ENCODE data around the gene LEP. TPM values are rescaled to one million over a fixed set of nuclear protein-coding genes. Genes with fewer than 3 reads are reported as not detected.
"Not testable (repeated sequence)": the region's sequence is repeated elsewhere in the genome, so short reads cannot be mapped to it uniquely, and the experiment has no call there.

Gene LEP
- total RNA-seq, 4 donors from 2014 or later = 0.27 TPM; not detected in 3

DNA sequence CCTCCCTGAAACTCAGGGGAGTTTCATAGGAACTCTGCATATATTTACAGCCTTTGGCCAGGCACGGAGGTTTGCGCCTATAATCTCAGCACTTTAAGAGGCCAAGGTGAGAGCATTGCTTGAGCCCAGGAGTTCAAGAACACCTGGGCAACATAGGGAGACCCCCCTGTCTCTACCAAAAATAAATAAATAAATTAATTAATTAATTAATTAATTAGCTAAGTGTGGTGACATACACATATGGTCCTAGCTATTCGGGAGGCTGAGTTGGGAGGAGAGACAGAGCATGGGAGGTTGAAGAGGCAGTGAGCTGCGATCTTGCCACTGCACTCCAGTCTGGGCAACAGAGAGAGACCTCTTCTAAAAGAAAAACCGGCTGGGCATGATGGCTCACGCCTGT lies 9.4 kb upstream of the LEP start:
- DNase-seq = no peak
- no peaks in the 10 kb centered on the region for H3K27me3 ChIP-seq
- no peak overlapping the region for H3K27ac ChIP-seq
- no peaks in the 10 kb centered on the region for H3K9me3 ChIP-seq
- TF ChIP-seq, protein P1, sequence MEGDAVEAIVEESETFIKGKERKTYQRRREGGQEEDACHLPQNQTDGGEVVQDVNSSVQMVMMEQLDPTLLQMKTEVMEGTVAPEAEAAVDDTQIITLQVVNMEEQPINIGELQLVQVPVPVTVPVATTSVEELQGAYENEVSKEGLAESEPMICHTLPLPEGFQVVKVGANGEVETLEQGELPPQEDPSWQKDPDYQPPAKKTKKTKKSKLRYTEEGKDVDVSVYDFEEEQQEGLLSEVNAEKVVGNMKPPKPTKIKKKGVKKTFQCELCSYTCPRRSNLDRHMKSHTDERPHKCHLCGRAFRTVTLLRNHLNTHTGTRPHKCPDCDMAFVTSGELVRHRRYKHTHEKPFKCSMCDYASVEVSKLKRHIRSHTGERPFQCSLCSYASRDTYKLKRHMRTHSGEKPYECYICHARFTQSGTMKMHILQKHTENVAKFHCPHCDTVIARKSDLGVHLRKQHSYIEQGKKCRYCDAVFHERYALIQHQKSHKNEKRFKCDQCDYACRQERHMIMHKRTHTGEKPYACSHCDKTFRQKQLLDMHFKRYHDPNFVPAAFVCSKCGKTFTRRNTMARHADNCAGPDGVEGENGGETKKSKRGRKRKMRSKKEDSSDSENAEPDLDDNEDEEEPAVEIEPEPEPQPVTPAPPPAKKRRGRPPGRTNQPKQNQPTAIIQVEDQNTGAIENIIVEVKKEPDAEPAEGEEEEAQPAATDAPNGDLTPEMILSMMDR (IDR thresholded peaks at IDR 0.05) = no peak
- TF ChIP-seq POLR2A (IDR thresholded peaks at IDR 0.05) = no peak
- no peak overlapping the region for H3K4me3 ChIP-seq
- no peaks in the 10 kb centered on the region for H3K36me3 ChIP-seq
- H3K4me1 ChIP-seq = no peaks in the 10 kb centered on the region

DNA sequence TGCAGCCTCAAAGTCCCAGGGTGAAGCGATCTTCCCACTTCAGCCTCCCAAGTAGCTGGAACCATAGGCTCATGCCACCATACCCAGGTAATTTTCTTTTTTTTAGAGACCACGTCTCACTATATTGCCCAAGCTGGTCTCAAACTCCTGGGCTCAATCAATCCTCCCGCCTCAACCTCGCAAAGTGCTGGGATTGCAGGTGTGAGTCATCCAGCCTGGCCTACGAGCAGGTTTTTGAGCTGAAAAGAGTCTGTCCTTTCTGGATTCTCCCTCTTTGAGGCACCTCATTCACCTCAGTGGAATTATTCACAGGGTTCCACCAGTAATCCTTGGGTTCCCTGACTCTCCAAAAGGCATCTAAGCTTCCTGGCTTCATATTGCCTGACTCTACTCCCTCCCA lies 7.6 kb upstream of the LEP start:
- DNase-seq = no peak
- Histone ChIP-seq H3K36me3 (no peaks in the 10 kb centered on the region), H3K4me1 (no peaks in the 10 kb centered on the region), H3K4me3 (no peak overlapping the region), H3K9me3 (peaks cover 0 to 3% (median 0%) of the 10 kb centered on the region in 4 donors), H3K27ac (no peak overlapping the region), H3K27me3 (no peaks in the 10 kb centered on the region)
- TF ChIP-seq, protein P1 (IDR thresholded peaks at IDR 0.05) = no peak
- TF ChIP-seq POLR2A (IDR thresholded peaks at IDR 0.05) = no peak

DNA sequence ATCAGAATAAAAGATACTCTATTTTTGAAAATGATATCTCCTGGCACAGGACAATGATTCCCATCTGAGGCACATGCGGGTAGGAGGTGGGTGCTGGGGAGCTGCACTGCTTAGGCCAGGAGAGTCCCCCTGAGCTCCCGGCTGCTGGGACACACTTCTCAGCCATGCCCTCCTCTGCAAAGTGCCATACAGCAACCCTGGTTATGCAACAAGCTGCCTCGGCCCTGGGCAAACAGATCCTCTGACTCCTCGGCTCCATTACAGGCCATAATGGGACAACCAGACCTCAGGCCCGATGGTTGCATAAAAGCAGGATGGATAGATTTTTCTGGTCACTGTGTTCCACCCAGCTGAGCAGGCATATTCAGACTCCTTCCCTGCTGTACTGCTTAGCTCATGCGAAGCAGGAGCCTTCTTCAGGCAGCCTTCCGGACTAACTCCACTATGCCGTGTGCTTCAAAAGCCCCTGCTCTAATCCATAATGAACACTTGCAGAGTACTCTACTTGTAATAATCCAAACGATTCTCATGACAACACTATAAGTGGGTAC lies 6.5 kb upstream of the LEP start:
- H3K4me1 ChIP-seq = no peaks in the 10 kb centered on the region
- no peak overlapping the region for H3K4me3 ChIP-seq
- no peaks in the 10 kb centered on the region for H3K27me3 ChIP-seq
- no peaks in the 10 kb centered on the region for H3K36me3 ChIP-seq
- no peak overlapping the region for H3K27ac ChIP-seq
- TF ChIP-seq, protein P1 (IDR thresholded peaks at IDR 0.05) = no peak
- no peak for TF ChIP-seq POLR2A (IDR thresholded peaks at IDR 0.05)
- no peak for DNase-seq
- H3K9me3 ChIP-seq = peaks cover 0 to 3% (median 0%) of the 10 kb centered on the region in 4 donors

DNA sequence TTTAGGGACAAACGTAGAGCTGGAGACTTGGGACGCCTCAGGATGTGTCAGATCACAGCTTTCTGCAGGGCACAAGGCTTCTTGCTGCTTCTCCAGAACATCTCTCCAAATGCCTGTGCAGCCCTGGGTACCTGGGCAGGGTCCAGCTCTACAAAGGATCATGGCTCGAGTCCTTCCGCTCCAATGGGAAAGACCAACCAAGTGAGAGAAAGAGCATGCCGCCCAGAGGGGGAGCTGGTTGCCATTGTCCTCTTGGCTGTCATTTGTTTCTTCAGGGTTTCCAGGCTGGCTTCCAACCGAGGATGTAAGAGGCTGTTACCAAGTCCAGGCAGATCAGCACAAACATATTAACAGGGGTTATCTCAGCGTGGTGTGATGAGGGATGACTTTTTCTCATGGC lies 5.6 kb upstream of the LEP start:
- Histone ChIP-seq H3K27me3 (no peaks in the 10 kb centered on the region), H3K36me3 (no peaks in the 10 kb centered on the region), H3K9me3 (peaks cover 0 to 10% (median 2%) of the 10 kb centered on the region in 4 donors), H3K4me3 (no peak overlapping the region), H3K4me1 (no peaks in the 10 kb centered on the region), H3K27ac (no peak overlapping the region)
- no peak for DNase-seq
- TF ChIP-seq POLR2A (IDR thresholded peaks at IDR 0.05) = no peak
- TF ChIP-seq, protein P1 (IDR thresholded peaks at IDR 0.05) = no peak

DNA sequence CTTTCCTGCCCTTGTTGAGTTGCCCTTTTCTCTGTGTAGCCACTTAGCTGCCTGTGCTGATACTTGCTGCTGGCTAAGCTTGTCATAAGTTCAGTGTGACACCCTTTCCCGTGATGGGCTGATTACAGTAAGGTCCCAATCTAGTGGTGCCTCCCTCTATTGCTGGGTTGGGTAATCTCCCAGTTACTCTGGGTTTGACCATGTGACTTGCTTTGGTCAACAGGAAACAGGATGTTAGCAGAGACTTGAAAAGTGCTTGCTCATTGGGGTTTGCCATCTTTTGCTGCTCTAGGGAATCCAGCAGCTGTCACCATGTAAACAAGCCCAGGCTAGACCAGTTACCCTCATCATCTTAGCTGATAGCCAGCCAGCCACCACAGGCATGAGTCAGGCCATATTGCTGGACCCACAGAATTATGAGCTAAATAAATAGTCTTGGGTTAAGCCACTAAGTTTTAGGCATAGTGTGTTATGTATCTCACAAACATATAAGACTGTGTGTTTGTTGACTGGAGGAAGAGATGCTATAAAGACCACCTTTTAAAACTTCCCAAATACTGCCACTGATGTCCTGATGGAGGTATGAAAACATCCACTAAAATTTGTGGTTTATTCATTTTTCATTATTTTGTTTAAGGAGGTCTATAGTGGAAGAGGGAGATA lies 4.0 kb upstream of the LEP start:
- Histone ChIP-seq H3K4me3 (no peak overlapping the region), H3K27ac (no peak overlapping the region), H3K36me3 (no peaks in the 10 kb centered on the region), H3K9me3 (peaks cover 0 to 13% (median 5%) of the 10 kb centered on the region in 4 donors), H3K4me1 (no peaks in the 10 kb centered on the region), H3K27me3 (peaks cover 0 to 9% of the 10 kb centered on the region in 2 donors)
- no peak for DNase-seq
- TF ChIP-seq, protein P1 (IDR thresholded peaks at IDR 0.05) = no peak
- no peak for TF ChIP-seq POLR2A (IDR thresholded peaks at IDR 0.05)

DNA sequence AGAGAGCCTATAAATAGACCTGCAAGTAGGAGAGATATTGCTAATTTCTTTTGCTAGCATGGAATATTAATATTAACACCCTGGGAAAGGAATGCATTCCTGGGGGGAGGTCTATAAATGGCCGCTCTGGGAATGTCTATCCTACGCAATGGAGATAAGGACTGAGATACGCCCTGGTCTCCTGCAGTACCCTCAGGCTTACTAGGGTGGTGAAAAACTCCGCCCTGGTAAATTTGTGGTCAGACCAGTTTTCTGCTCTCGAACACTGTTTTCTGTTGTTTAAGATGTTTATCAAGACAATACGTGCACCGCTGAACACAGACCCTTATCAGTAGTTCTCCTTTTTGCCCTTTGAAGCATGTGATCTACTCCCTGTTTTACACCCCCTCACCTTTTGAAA lies 1.9 kb upstream of the LEP start:
- H3K27me3 ChIP-seq, H3K4me3 ChIP-seq, H3K4me1 ChIP-seq, H3K27ac ChIP-seq, H3K36me3 ChIP-seq, DNase-seq: not testable (repeated sequence)
- peaks cover 0 to 13% (median 5%) of the 10 kb centered on the region in 4 donors for H3K9me3 ChIP-seq

Data from Peyer's patch (tissue), 4 donors.